Gastrocnemius medialis (tissue), 4 donors: ENCODE data around the gene COL6A1. TPM values are rescaled to one million over a fixed set of nuclear protein-coding genes. Genes with fewer than 3 reads are reported as not detected.

ENCODE experiments used
- ATAC-seq, 2 donors: fragments of 150-250 bp; one replicate each; pipeline ENCODE4 v1.9.1; 2016
- DNase-seq, 2 donors: peaks; one replicate each; pipeline ENCODE4 v3.0.0-alpha.2; 2019
- H3K27ac ChIP-seq, 4 donors: fragments of 200-600 bp; sonication (generic); 1 replicate in 1 of 4; 2 replicates in 3 of 4; pipeline ENCODE4 v1.5.1; 2016 to 2018; ENCODE audit warnings: mild to moderate bottlenecking in 2 of 4, moderate library complexity in 1 of 4
- H3K27me3 ChIP-seq, 3 donors: fragments of 200-600 bp; sonication (generic) in 2 of 3; 1 replicate in 1 of 3; 2 replicates in 2 of 3; pipeline versions ENCODE4 v1.5.1 to v1.6.0; 2016 to 2019; ENCODE audit warnings: mild to moderate bottlenecking in 1 of 3, moderate library complexity in 1 of 3
- H3K36me3 ChIP-seq, 2 donors: fragments of 200-600 bp; sonication (generic) in 1 of 2; one replicate each; pipeline ENCODE4 v1.5.1; 2017 to 2018
- H3K4me1 ChIP-seq, 2 donors: fragments of 200-600 bp; sonication (generic) in 1 of 2; one replicate each; pipeline ENCODE4 v1.5.1; 2016 to 2017; ENCODE audit warnings: mild to moderate bottlenecking in 2 of 2
- H3K4me3 ChIP-seq, 4 donors: fragments of 200-600 bp; sonication (generic) in 3 of 4; 1 replicate in 1 of 4; 2 replicates in 3 of 4; pipeline ENCODE4 v1.5.1; 2016 to 2019; ENCODE audit warnings: mild to moderate bottlenecking in 2 of 4
- H3K9me3 ChIP-seq, 3 donors: fragments of 200-600 bp; sonication (generic) in 2 of 3; 1 replicate in 1 of 3; 2 replicates in 2 of 3; pipeline ENCODE4 v1.5.1; 2016 to 2019
- CTCF ChIP-seq, 5 experiments: fragments of 450-650 bp in 3 of 5; fragments of 200-600 bp in 2 of 5; sonication (generic) in 2 of 5; IDR thresholded peaks in 4 of 5; conservative IDR thresholded peaks in 1 of 5; 1 replicate in 4 of 5; 2 replicates in 1 of 5; pipeline ENCODE4 v1.5.1; 2016 to 2019; ENCODE audit warnings: antibody characterized with exemption in 5 of 5, mild to moderate bottlenecking in 3 of 5, moderate library complexity in 3 of 5
- POLR2A ChIP-seq, 2 donors: fragments of 450-650 bp; IDR thresholded peaks; one replicate each; pipeline ENCODE4 v1.6.1; 2017; ENCODE audit warnings: antibody characterized with exemption in 2 of 2, mild to moderate bottlenecking in 2 of 2, moderate library complexity in 2 of 2
- in situ Hi-C, 4 donors: fragments of 200-750 bp; cut with MboI; loops; one replicate each; pipeline versions ENCODE4 v1.15.0 to v1.8.0; 2017; ENCODE audit warnings: low sequenced_read_pairs in 4 of 4
- intact Hi-C: fragments of 100-400 bp; cut with DNase I; formaldehyde crosslinking; loops from one replicate; pipeline ENCODE4 v1.15.1; 2023; ENCODE audit warnings: low total_unique reads
- total RNA-seq, 4 donors: library from RNA; depleted of rRNA; stranded (reverse); fragments of >200 nt; gene quantifications; one replicate each; pipeline versions ENCODE4 v1.1.0 to v1.2.3, GENCODE V29; 2016

COL6A1 gene
- total RNA-seq, 4 donors from 2014 or later, result 50.5 to 97.8 (median 73.3) TPM

GRCh38 chr21:45992301-45993209, 11.0 kb downstream of the COL6A1 start:
- no peaks in the 10 kb centered on the region for H3K9me3 ChIP-seq
- no peaks in the 10 kb centered on the region for H3K27me3 ChIP-seq
- TF ChIP-seq CTCF (IDR thresholded peaks at IDR 0.05 in 4 of 5, conservative IDR thresholded peaks at IDR 0.05 in 1 of 5) (no peak), POLR2A (IDR thresholded peaks at IDR 0.05) (no peak)
- peak overlapping the region; percentile 44 to 60 (median 54) for H3K27ac ChIP-seq
- intact Hi-C loops (no loop called here), in situ Hi-C loops (no loop called here)
- H3K4me3 ChIP-seq, result no peak overlapping the region
- ATAC-seq (no peak), DNase-seq (peak in 1 of 2 donors; percentile 13)
- H3K4me1 ChIP-seq, result no peaks in the 10 kb centered on the region
- peaks cover 0 to 5% of the 10 kb centered on the region in 2 donors for H3K36me3 ChIP-seq

GRCh38 chr21:45993210-45994085, 11.9 kb downstream of the COL6A1 start:
- peak overlapping the region; percentile 49 to 60 (median 56) for H3K27ac ChIP-seq
- H3K4me3 ChIP-seq, result no peak overlapping the region
- no peaks in the 10 kb centered on the region for H3K4me1 ChIP-seq
- no peaks in the 10 kb centered on the region for H3K27me3 ChIP-seq
- ATAC-seq, result no peak
- TF ChIP-seq CTCF (IDR thresholded peaks at IDR 0.05 in 4 of 5, conservative IDR thresholded peaks at IDR 0.05 in 1 of 5) (no peak), POLR2A (IDR thresholded peaks at IDR 0.05) (no peak)
- intact Hi-C loops, result no loop called here
- H3K36me3 ChIP-seq, result peaks cover 0 to 11% of the 10 kb centered on the region in 2 donors
- H3K9me3 ChIP-seq, result no peaks in the 10 kb centered on the region
- in situ Hi-C loops, result no loop called here
- peak in 1 of 2 donors; percentile 33 for DNase-seq

- Histone ChIP-seq H3K36me3 (peaks cover 0 to 18% of the 10 kb centered on the region in 2 donors), H3K9me3 (no peaks in the 10 kb centered on the region), H3K4me1 (no peaks in the 10 kb centered on the region), H3K4me3 (no peak overlapping the region), H3K27me3 (no peaks in the 10 kb centered on the region), H3K27ac (peak overlapping the region; percentile 49 to 60 (median 56))
- intact Hi-C loops (no loop called here), in situ Hi-C loops (no loop called here)
- ATAC-seq, result no peak
- DNase-seq, result peak in 1 of 2 donors; percentile 10
- no peak for TF ChIP-seq POLR2A (IDR thresholded peaks at IDR 0.05)
- no peak for TF ChIP-seq CTCF (IDR thresholded peaks at IDR 0.05 in 4 of 5, conservative IDR thresholded peaks at IDR 0.05 in 1 of 5)
Measured at GRCh38 chr21:45994086-45994661, 12.6 kb downstream of the COL6A1 start.

- H3K27me3 ChIP-seq, result no peaks in the 10 kb centered on the region
- intact Hi-C loops (no loop called here), in situ Hi-C loops (no loop called here)
- no peak overlapping the region for H3K4me3 ChIP-seq
- no peak for DNase-seq
- TF ChIP-seq POLR2A (IDR thresholded peaks at IDR 0.05) (no peak), CTCF (IDR thresholded peaks at IDR 0.05 in 4 of 5, conservative IDR thresholded peaks at IDR 0.05 in 1 of 5) (no peak)
- no peaks in the 10 kb centered on the region for H3K4me1 ChIP-seq
- H3K9me3 ChIP-seq, result no peaks in the 10 kb centered on the region
- ATAC-seq, result no peak
- peaks cover 0 to 21% of the 10 kb centered on the region in 2 donors for H3K36me3 ChIP-seq
- peak overlapping the region in 1 of 4 donors; percentile 60 for H3K27ac ChIP-seq
Measured at GRCh38 chr21:45994759-45995685, 13.5 kb downstream of the COL6A1 start.
